ENCODE results near the gene ACKR2. TPM values are rescaled to one million over a fixed set of nuclear protein-coding genes. Genes with fewer than 3 reads are reported as not detected.

ACKR2 gene
- total RNA-seq, 3 donors from 2014 or later = 1.8 to 15.8 (median 6.9) TPM

DNA sequence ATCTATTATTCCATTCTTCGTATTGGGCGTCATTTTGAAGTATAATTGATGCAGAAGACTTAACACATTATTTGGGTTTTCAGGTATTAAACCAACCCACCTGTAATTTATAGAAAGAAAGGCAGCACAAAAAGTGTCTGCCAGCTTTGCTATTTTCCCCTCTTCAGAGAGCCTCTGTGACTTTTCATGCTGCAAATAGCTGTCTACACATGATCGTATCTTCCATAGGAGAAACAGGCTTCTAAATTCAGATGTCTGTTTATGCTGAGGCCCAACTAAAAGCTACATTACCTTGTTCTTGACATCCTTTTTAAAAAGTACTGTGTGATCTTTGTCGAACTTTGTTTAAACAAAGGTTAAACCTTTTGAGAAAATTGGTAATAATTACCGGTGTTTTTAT, 5.0 kb downstream of the ACKR2 start:
- peak overlapping the region in 1 of 2 donors; percentile 75 for H3K27ac ChIP-seq
- no peaks in the 10 kb centered on the region for H3K9me3 ChIP-seq
- H3K27me3 ChIP-seq = no peaks in the 10 kb centered on the region
- H3K4me3 ChIP-seq = no peak overlapping the region
- no peaks in the 10 kb centered on the region for H3K36me3 ChIP-seq
- TF ChIP-seq POLR2AphosphoS5 (IDR thresholded peaks at IDR 0.05) = no peak
- TF ChIP-seq CTCF (IDR thresholded peaks at IDR 0.05) = no peak
- TF ChIP-seq POLR2A (IDR thresholded peaks at IDR 0.05) = no peak
- intact Hi-C loops (cut with DNase I; ENCODE audit: low total_unique reads) = no loop called here
- DNase-seq (ENCODE audit: low spot score in 2 of 2) = no peak
- no peaks in the 10 kb centered on the region for H3K4me1 ChIP-seq

GRCh38 chr3:42814914-42815507, 5.8 kb downstream of the ACKR2 start:
- no peaks in the 10 kb centered on the region for H3K36me3 ChIP-seq
- no peak overlapping the region for H3K4me3 ChIP-seq
- H3K9me3 ChIP-seq = no peaks in the 10 kb centered on the region
- intact Hi-C loops (cut with DNase I; ENCODE audit: low total_unique reads) = no loop called here
- H3K4me1 ChIP-seq = no peaks in the 10 kb centered on the region
- DNase-seq (ENCODE audit: low spot score in 2 of 2) = no peak
- peak overlapping the region; percentile 75 to 86 for H3K27ac ChIP-seq
- H3K27me3 ChIP-seq = no peaks in the 10 kb centered on the region
- TF ChIP-seq POLR2AphosphoS5 (IDR thresholded peaks at IDR 0.05) = peak in 1 of 3 donors; percentile 18
- TF ChIP-seq CTCF (IDR thresholded peaks at IDR 0.05) = no peak

- Histone ChIP-seq H3K4me1 (no peaks in the 10 kb centered on the region), H3K36me3 (no peaks in the 10 kb centered on the region), H3K9me3 (no peaks in the 10 kb centered on the region), H3K27me3 (no peaks in the 10 kb centered on the region), H3K4me3 (no peak overlapping the region), H3K27ac (peak overlapping the region; percentile 75 to 86)
- intact Hi-C loops (cut with DNase I; ENCODE audit: low total_unique reads) = no loop called here
- no peak for TF ChIP-seq POLR2A (IDR thresholded peaks at IDR 0.05)
- TF ChIP-seq CTCF (IDR thresholded peaks at IDR 0.05) = no peak
- no peak for TF ChIP-seq POLR2AphosphoS5 (IDR thresholded peaks at IDR 0.05)
- DNase-seq (ENCODE audit: low spot score in 2 of 2) = no peak
Measured at GRCh38 chr3:42815826-42816225, 6.6 kb downstream of the ACKR2 start.

GRCh38 chr3:42819351-42819965, 10.2 kb downstream of the ACKR2 start:
- no peak overlapping the region for H3K4me3 ChIP-seq
- no peak for DNase-seq (ENCODE audit: low spot score in 2 of 2)
- peak overlapping the region; percentile 20 to 68 for H3K27ac ChIP-seq
- no peaks in the 10 kb centered on the region for H3K9me3 ChIP-seq
- H3K36me3 ChIP-seq = no peaks in the 10 kb centered on the region
- no peaks in the 10 kb centered on the region for H3K27me3 ChIP-seq
- no peak for TF ChIP-seq POLR2AphosphoS5 (IDR thresholded peaks at IDR 0.05)
- no peak for TF ChIP-seq POLR2A (IDR thresholded peaks at IDR 0.05)
- TF ChIP-seq CTCF (IDR thresholded peaks at IDR 0.05) = no peak
- no peaks in the 10 kb centered on the region for H3K4me1 ChIP-seq
- intact Hi-C loops (cut with DNase I; ENCODE audit: low total_unique reads) = no loop called here

DNA sequence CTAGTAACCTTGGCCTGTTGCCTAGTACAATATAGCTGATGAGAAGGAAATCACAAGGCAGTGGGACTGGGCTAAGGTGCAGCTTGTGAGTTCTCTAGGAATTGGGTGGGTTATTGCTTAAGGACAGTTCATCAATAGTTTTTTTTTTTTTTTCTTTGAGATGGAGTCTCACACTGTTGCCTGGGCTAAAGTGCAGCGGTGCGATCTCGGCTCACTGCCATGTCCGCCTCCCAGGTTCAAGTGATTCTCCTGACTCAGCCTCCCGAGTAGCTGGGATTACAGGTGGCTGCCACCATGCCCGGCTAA, 11.5 kb downstream of the ACKR2 start:
- TF ChIP-seq CTCF (IDR thresholded peaks at IDR 0.05) (no peak), POLR2A (IDR thresholded peaks at IDR 0.05) (no peak), POLR2AphosphoS5 (IDR thresholded peaks at IDR 0.05) (no peak)
- H3K4me1 ChIP-seq = no peaks in the 10 kb centered on the region
- no peak overlapping the region for H3K4me3 ChIP-seq
- no peaks in the 10 kb centered on the region for H3K27me3 ChIP-seq
- intact Hi-C loops (cut with DNase I; ENCODE audit: low total_unique reads) = no loop called here
- no peaks in the 10 kb centered on the region for H3K9me3 ChIP-seq
- no peak overlapping the region for H3K27ac ChIP-seq
- DNase-seq (ENCODE audit: low spot score in 2 of 2) = no peak
- no peaks in the 10 kb centered on the region for H3K36me3 ChIP-seq
